ENCODE data around the gene JAZF1. TPM values are rescaled to one million over a fixed set of nuclear protein-coding genes. Genes with fewer than 3 reads are reported as not detected.
A peak's percentile ranks its signal among the peaks of the same experiment; 100 is the strongest.

JAZF1 gene
- total and polyA plus RNA-seq, 5 donors from 2014 or later: 6.4 to 30.7 (median 7.6) TPM

- H3K4me3 ChIP-seq (ENCODE audit: low read depth, low read length): no peak overlapping the region
- no peak for DNase-seq
- peaks cover 8% of the 10 kb centered on the region for H3K4me1 ChIP-seq (ENCODE audit: control insufficient read depth, insufficient read depth, low read length, poor library complexity, severe bottlenecking)
- H3K27me3 ChIP-seq (ENCODE audit: control insufficient read depth, insufficient read depth, low read length): no peaks in the 10 kb centered on the region
- no peak overlapping the region for H3K27ac Mint-ChIP-seq
- H3K9me3 Mint-ChIP-seq: peaks cover 0 to 3% (median 0%) of the 10 kb centered on the region in 7 donors
- no peaks in the 10 kb centered on the region for H3K9me3 ChIP-seq (ENCODE audit: control insufficient read depth in 2 of 2, low read length in 2 of 2)
- peaks cover 18 to 59% (median 46%) of the 10 kb centered on the region in 4 donors for H3K4me1 Mint-ChIP-seq
- H3K27me3 Mint-ChIP-seq: no peaks in the 10 kb centered on the region
- H3K36me3 ChIP-seq (ENCODE audit: control insufficient read depth, insufficient read depth, low read length): no peaks in the 10 kb centered on the region
- H3K27ac ChIP-seq (ENCODE audit: insufficient read depth, low read length, poor library complexity, severe bottlenecking): no peak overlapping the region
- no peaks in the 10 kb centered on the region for H3K36me3 Mint-ChIP-seq
- no peak overlapping the region for H3K4me3 Mint-ChIP-seq
- no peak for ATAC-seq (ENCODE audit: low read depth in 2 of 2)
Observed at GRCh38 chr7:27967639-27968038, 213.0 kb downstream of the JAZF1 start.

- no peak for ATAC-seq (ENCODE audit: low read depth in 2 of 2)
- Histone ChIP-seq H3K4me3 (ENCODE audit: low read depth, low read length) (no peak overlapping the region), H3K27ac (ENCODE audit: insufficient read depth, low read length, poor library complexity, severe bottlenecking) (no peak overlapping the region), H3K36me3 (ENCODE audit: control insufficient read depth, insufficient read depth, low read length) (no peaks in the 10 kb centered on the region), H3K27me3 (ENCODE audit: control insufficient read depth, insufficient read depth, low read length) (no peaks in the 10 kb centered on the region), H3K4me1 (ENCODE audit: control insufficient read depth, insufficient read depth, low read length, poor library complexity, severe bottlenecking) (no peaks in the 10 kb centered on the region), H3K9me3 (ENCODE audit: control insufficient read depth in 2 of 2, low read length in 2 of 2) (no peaks in the 10 kb centered on the region)
- Mint-ChIP-seq H3K4me1 (peaks cover 13 to 46% (median 34%) of the 10 kb centered on the region in 4 donors), H3K4me3 (no peak overlapping the region), H3K9me3 (peaks cover 0 to 3% (median 0%) of the 10 kb centered on the region in 7 donors), H3K27ac (no peak overlapping the region), H3K36me3 (no peaks in the 10 kb centered on the region), H3K27me3 (no peaks in the 10 kb centered on the region)
- no peak for DNase-seq
Observed at GRCh38 chr7:27966219-27966780, 214.3 kb downstream of the JAZF1 start.

DNA sequence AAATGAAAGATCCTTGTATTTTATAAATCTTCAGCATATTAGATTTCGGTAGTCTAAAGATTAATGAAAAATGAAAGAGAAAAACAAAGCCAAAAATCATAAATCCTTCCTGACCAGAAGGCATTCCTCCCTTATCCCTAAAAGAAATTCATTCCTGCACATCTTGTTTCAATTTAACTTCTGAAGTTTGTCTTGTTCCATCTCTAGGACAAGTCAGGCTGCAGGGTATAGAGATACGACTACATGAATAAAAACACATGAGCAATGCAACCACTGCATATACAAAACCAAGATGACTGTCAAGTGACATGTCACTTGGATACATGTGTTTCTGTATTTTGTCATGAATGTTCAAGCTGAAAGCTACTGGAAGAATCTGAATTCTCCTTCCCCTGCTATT, 214.9 kb downstream of the JAZF1 start:
- DNase-seq: no peak
- no peak overlapping the region for H3K27ac ChIP-seq (ENCODE audit: insufficient read depth, low read length, poor library complexity, severe bottlenecking)
- no peaks in the 10 kb centered on the region for H3K27me3 ChIP-seq (ENCODE audit: control insufficient read depth, insufficient read depth, low read length)
- Mint-ChIP-seq H3K4me3 (no peak overlapping the region), H3K4me1 (peaks cover 13 to 40% (median 32%) of the 10 kb centered on the region in 4 donors), H3K9me3 (peaks cover 0 to 2% (median 0%) of the 10 kb centered on the region in 7 donors), H3K27ac (no peak overlapping the region), H3K36me3 (no peaks in the 10 kb centered on the region), H3K27me3 (no peaks in the 10 kb centered on the region)
- H3K4me3 ChIP-seq (ENCODE audit: low read depth, low read length): no peak overlapping the region
- ATAC-seq (ENCODE audit: low read depth in 2 of 2): no peak
- no peaks in the 10 kb centered on the region for H3K4me1 ChIP-seq (ENCODE audit: control insufficient read depth, insufficient read depth, low read length, poor library complexity, severe bottlenecking)
- H3K9me3 ChIP-seq (ENCODE audit: control insufficient read depth in 2 of 2, low read length in 2 of 2): no peaks in the 10 kb centered on the region
- no peaks in the 10 kb centered on the region for H3K36me3 ChIP-seq (ENCODE audit: control insufficient read depth, insufficient read depth, low read length)

DNA sequence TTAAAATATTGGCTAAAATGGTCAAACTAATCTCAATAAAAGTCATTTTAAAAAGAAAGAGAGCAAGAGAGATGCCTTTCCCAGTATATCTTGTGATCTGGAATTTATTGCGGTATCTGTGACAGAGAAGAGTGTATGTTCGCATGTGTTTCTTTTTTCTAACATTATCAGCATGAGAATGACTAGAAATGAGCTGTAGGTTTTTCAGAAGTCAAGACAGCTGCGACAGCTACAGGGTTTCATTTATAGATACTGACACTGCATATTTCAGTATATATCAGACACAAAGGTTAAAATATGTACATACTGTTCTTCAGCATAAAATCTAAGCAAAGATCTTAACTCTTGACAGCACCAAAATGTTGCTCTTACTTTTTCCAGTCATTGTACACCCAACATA, 215.8 kb downstream of the JAZF1 start:
- no peak overlapping the region for H3K4me3 Mint-ChIP-seq
- peaks cover 0 to 2% (median 0%) of the 10 kb centered on the region in 7 donors for H3K9me3 Mint-ChIP-seq

GRCh38 chr7:27963056-27963455, 217.5 kb downstream of the JAZF1 start:
- peaks cover 0 to 2% (median 0%) of the 10 kb centered on the region in 7 donors for H3K9me3 Mint-ChIP-seq
- no peaks in the 10 kb centered on the region for H3K27me3 Mint-ChIP-seq
- Histone ChIP-seq H3K4me1 (ENCODE audit: control insufficient read depth, insufficient read depth, low read length, poor library complexity, severe bottlenecking) (no peaks in the 10 kb centered on the region), H3K27ac (ENCODE audit: insufficient read depth, low read length, poor library complexity, severe bottlenecking) (no peak overlapping the region), H3K4me3 (ENCODE audit: low read depth, low read length) (no peak overlapping the region), H3K27me3 (ENCODE audit: control insufficient read depth, insufficient read depth, low read length) (no peaks in the 10 kb centered on the region), H3K9me3 (ENCODE audit: control insufficient read depth in 2 of 2, low read length in 2 of 2) (no peaks in the 10 kb centered on the region), H3K36me3 (ENCODE audit: control insufficient read depth, insufficient read depth, low read length) (no peaks in the 10 kb centered on the region)
- H3K36me3 Mint-ChIP-seq: no peaks in the 10 kb centered on the region
- peaks cover 8 to 26% (median 21%) of the 10 kb centered on the region in 4 donors for H3K4me1 Mint-ChIP-seq
- no peak overlapping the region for H3K4me3 Mint-ChIP-seq
- H3K27ac Mint-ChIP-seq: no peak overlapping the region
- ATAC-seq (ENCODE audit: low read depth in 2 of 2) (no peak), DNase-seq (no peak)

More for the DNA sequence above, 215.8 kb downstream of the JAZF1 start:
- Histone ChIP-seq H3K27ac (ENCODE audit: insufficient read depth, low read length, poor library complexity, severe bottlenecking) (no peak overlapping the region), H3K4me1 (ENCODE audit: control insufficient read depth, insufficient read depth, low read length, poor library complexity, severe bottlenecking) (no peaks in the 10 kb centered on the region), H3K27me3 (ENCODE audit: control insufficient read depth, insufficient read depth, low read length) (no peaks in the 10 kb centered on the region), H3K36me3 (ENCODE audit: control insufficient read depth, insufficient read depth, low read length) (no peaks in the 10 kb centered on the region), H3K9me3 (ENCODE audit: control insufficient read depth in 2 of 2, low read length in 2 of 2) (no peaks in the 10 kb centered on the region), H3K4me3 (ENCODE audit: low read depth, low read length) (no peak overlapping the region)
- Mint-ChIP-seq H3K27me3 (no peaks in the 10 kb centered on the region), H3K27ac (no peak overlapping the region), H3K4me1 (peaks cover 7 to 35% (median 29%) of the 10 kb centered on the region in 4 donors), H3K36me3 (no peaks in the 10 kb centered on the region)
- no peak for DNase-seq
- no peak for ATAC-seq (ENCODE audit: low read depth in 2 of 2)

DNA sequence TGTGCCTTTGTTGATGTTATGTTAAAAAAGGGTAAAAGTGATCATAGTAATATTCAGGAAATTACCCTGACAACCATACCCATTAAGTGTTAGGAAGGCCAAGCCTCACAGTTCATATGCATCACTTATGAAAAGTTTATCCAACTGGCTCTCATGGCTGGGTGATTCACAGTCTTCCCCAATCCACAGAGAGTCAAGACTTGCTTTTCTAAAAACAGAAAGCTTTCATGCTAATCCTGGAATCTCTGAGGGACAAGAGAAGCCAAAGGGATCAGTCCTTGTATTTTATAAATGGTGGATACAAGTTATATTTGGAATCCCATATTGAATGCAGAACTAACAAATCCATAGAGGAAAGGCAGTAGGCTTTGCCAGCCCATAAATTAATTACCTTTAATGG, 218.3 kb downstream of the JAZF1 start:
- Histone ChIP-seq H3K4me3 (ENCODE audit: low read depth, low read length) (no peak overlapping the region), H3K27me3 (ENCODE audit: control insufficient read depth, insufficient read depth, low read length) (no peaks in the 10 kb centered on the region), H3K9me3 (ENCODE audit: control insufficient read depth in 2 of 2, low read length in 2 of 2) (no peaks in the 10 kb centered on the region), H3K36me3 (ENCODE audit: control insufficient read depth, insufficient read depth, low read length) (no peaks in the 10 kb centered on the region), H3K4me1 (ENCODE audit: control insufficient read depth, insufficient read depth, low read length, poor library complexity, severe bottlenecking) (no peaks in the 10 kb centered on the region), H3K27ac (ENCODE audit: insufficient read depth, low read length, poor library complexity, severe bottlenecking) (no peak overlapping the region)
- Mint-ChIP-seq H3K9me3 (peaks cover 0 to 2% (median 0%) of the 10 kb centered on the region in 7 donors), H3K27me3 (no peaks in the 10 kb centered on the region), H3K4me3 (no peak overlapping the region), H3K27ac (no peak overlapping the region), H3K36me3 (no peaks in the 10 kb centered on the region), H3K4me1 (peaks cover 5 to 21% (median 16%) of the 10 kb centered on the region in 4 donors)
- ATAC-seq (ENCODE audit: low read depth in 2 of 2): no peak
- no peak for DNase-seq

- H3K27me3 ChIP-seq (ENCODE audit: control insufficient read depth, insufficient read depth, low read length): no peaks in the 10 kb centered on the region
- H3K27ac Mint-ChIP-seq: peak overlapping the region in 1 of 3 donors; percentile 6
- H3K9me3 ChIP-seq (ENCODE audit: control insufficient read depth in 2 of 2, low read length in 2 of 2): no peaks in the 10 kb centered on the region
- H3K4me1 ChIP-seq (ENCODE audit: control insufficient read depth, insufficient read depth, low read length, poor library complexity, severe bottlenecking): no peaks in the 10 kb centered on the region
- no peaks in the 10 kb centered on the region for H3K36me3 ChIP-seq (ENCODE audit: control insufficient read depth, insufficient read depth, low read length)
- ATAC-seq (ENCODE audit: low read depth in 2 of 2) (no peak), DNase-seq (no peak)
- peaks cover 0 to 2% (median 0%) of the 10 kb centered on the region in 7 donors for H3K9me3 Mint-ChIP-seq
- H3K27me3 Mint-ChIP-seq: no peaks in the 10 kb centered on the region
- H3K36me3 Mint-ChIP-seq: no peaks in the 10 kb centered on the region
- H3K27ac ChIP-seq (ENCODE audit: insufficient read depth, low read length, poor library complexity, severe bottlenecking): no peak overlapping the region
- peaks cover 5 to 15% (median 12%) of the 10 kb centered on the region in 4 donors for H3K4me1 Mint-ChIP-seq
- no peak overlapping the region for H3K4me3 ChIP-seq (ENCODE audit: low read depth, low read length)
- H3K4me3 Mint-ChIP-seq: no peak overlapping the region
Observed at GRCh38 chr7:27961255-27961654, 219.3 kb downstream of the JAZF1 start.

- no peaks in the 10 kb centered on the region for H3K4me1 ChIP-seq (ENCODE audit: control insufficient read depth, insufficient read depth, low read length, poor library complexity, severe bottlenecking)
- H3K27me3 ChIP-seq (ENCODE audit: control insufficient read depth, insufficient read depth, low read length): no peaks in the 10 kb centered on the region
- no peak for ATAC-seq (ENCODE audit: low read depth in 2 of 2)
- Mint-ChIP-seq H3K4me3 (no peak overlapping the region), H3K4me1 (peaks cover 5 to 13% (median 10%) of the 10 kb centered on the region in 4 donors), H3K27ac (no peak overlapping the region), H3K9me3 (peaks cover 0 to 2% (median 0%) of the 10 kb centered on the region in 7 donors), H3K27me3 (no peaks in the 10 kb centered on the region), H3K36me3 (no peaks in the 10 kb centered on the region)
- no peaks in the 10 kb centered on the region for H3K36me3 ChIP-seq (ENCODE audit: control insufficient read depth, insufficient read depth, low read length)
- no peak overlapping the region for H3K27ac ChIP-seq (ENCODE audit: insufficient read depth, low read length, poor library complexity, severe bottlenecking)
- no peak for DNase-seq
- no peaks in the 10 kb centered on the region for H3K9me3 ChIP-seq (ENCODE audit: control insufficient read depth in 2 of 2, low read length in 2 of 2)
- H3K4me3 ChIP-seq (ENCODE audit: low read depth, low read length): no peak overlapping the region
Observed at GRCh38 chr7:27960415-27960814, 220.2 kb downstream of the JAZF1 start.

All from CD4-positive, CD25-positive, alpha-beta regulatory T cell (primary cell).